ENCODE results near the gene PRDM11.

GRCh38 chr11:45133878-45134277, 12.6 kb upstream of the PRDM11 start:
- TF ChIP-seq RFX5 (IDR thresholded peaks at IDR 0.05; ENCODE audit: low read depth, low read length), result no peak
- no peak for TF ChIP-seq CTCF (conservative IDR thresholded peaks at IDR 0.05; ENCODE audit: low read depth, low read length)
- no peak for TF ChIP-seq MXI1 (IDR thresholded peaks at IDR 0.05; ENCODE audit: borderline replicate concordance, low read depth, low read length)
